Activated CD8-positive, alpha-beta memory T cell treated with anti-CD3 and anti-CD28 coated beads, Interleukin-2, amount 50 U/mL, for 4 hours (primary cell): ENCODE measurements around the gene YIF1A.

Experiments
- DNase-seq: peaks from one replicate; pipeline ENCODE4 v3.0.0-alpha.2; 2020

The YIF1A gene

GRCh38 chr11:66239998-66240780 lies 48.8 kb downstream of the YIF1A start:
- no peak for DNase-seq

- DNase-seq: no peak
Observed at GRCh38 chr11:66239511-66239910, 49.4 kb downstream of the YIF1A start.

- DNase-seq: no peak
Observed at GRCh38 chr11:66238786-66239413, 50.0 kb downstream of the YIF1A start.

- DNase-seq: no peak
Observed at GRCh38 chr11:66237867-66238266, 51.1 kb downstream of the YIF1A start.

- DNase-seq: no peak
Observed at GRCh38 chr11:66235141-66235540, 53.8 kb downstream of the YIF1A start.
